ENCODE data around the gene RAB21. TPM values are rescaled to one million over a fixed set of nuclear protein-coding genes. Genes with fewer than 3 reads are reported as not detected.

Gene RAB21
- total RNA-seq, 4 donors from 2014 or later, result 16.0 to 42.6 (median 30.8) TPM

- Histone ChIP-seq H3K4me1 (peaks cover 0 to 3% (median 0%) of the 10 kb centered on the region in 3 donors), H3K27ac (no peak overlapping the region), H3K9me3 (no peaks in the 10 kb centered on the region), H3K4me3 (no peak overlapping the region), H3K36me3 (peaks cover 0 to 53% (median 8%) of the 10 kb centered on the region in 3 donors), H3K27me3 (no peaks in the 10 kb centered on the region)
- TF ChIP-seq, protein P1, sequence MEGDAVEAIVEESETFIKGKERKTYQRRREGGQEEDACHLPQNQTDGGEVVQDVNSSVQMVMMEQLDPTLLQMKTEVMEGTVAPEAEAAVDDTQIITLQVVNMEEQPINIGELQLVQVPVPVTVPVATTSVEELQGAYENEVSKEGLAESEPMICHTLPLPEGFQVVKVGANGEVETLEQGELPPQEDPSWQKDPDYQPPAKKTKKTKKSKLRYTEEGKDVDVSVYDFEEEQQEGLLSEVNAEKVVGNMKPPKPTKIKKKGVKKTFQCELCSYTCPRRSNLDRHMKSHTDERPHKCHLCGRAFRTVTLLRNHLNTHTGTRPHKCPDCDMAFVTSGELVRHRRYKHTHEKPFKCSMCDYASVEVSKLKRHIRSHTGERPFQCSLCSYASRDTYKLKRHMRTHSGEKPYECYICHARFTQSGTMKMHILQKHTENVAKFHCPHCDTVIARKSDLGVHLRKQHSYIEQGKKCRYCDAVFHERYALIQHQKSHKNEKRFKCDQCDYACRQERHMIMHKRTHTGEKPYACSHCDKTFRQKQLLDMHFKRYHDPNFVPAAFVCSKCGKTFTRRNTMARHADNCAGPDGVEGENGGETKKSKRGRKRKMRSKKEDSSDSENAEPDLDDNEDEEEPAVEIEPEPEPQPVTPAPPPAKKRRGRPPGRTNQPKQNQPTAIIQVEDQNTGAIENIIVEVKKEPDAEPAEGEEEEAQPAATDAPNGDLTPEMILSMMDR (IDR thresholded peaks at IDR 0.05), result no peak
- TF ChIP-seq POLR2A (IDR thresholded peaks at IDR 0.05), result no peak
- 0 to 40% methylated on average over 1 of the region's 1 CpG for WGBS, 2 donors
- intact Hi-C loops (cut with DNase I), result no loop called here
- no peak for DNase-seq
These were observed 35.7 kb downstream of the RAB21 start for GRCh38 chr12:71790331-71790730.

DNA sequence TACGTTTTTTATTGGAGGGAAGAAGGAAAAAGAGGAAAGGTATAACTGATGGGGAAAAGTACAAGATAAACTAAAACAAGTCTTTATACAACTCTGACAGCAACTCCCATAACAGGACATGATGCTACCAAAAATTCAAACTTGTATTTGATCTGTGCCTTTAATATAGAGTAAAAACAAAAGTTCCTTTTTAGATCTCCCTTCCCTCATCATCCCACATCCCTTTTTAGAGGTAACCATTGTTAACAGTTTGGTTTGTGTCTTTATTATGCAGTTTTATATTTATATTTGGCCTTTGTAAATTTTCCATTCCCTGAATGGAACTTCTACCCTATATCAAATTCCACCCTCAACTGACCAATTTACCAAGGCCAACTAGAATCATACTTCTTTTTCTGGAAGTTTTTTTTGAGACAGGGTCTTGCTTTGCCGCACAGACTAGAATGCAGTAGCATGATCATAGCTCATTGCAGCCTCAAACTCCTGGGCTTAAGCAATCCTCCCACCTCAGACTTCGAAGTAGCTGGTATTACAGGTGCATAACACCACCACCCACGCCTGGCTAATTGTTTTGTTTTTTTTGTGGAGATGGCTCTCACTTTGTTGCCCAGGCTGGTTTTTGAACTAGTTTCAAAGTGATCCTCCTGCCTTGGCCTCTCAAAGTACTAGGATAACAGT lies 36.9 kb downstream of the RAB21 start:
- Histone ChIP-seq H3K9me3 (no peaks in the 10 kb centered on the region), H3K27me3 (no peaks in the 10 kb centered on the region), H3K27ac (no peak overlapping the region), H3K4me1 (peaks cover 0 to 3% (median 0%) of the 10 kb centered on the region in 3 donors), H3K36me3 (peaks cover 0 to 40% (median 4%) of the 10 kb centered on the region in 3 donors), H3K4me3 (no peak overlapping the region)
- TF ChIP-seq, protein P1 (IDR thresholded peaks at IDR 0.05), result no peak
- TF ChIP-seq POLR2A (IDR thresholded peaks at IDR 0.05), result no peak
- WGBS, 2 donors, result 76 to 87% methylated on average over 4 of the region's 4 CpGs
- intact Hi-C loops (cut with DNase I), result no loop called here
- no peak for DNase-seq

GRCh38 chr12:71792599-71792998 lies 37.9 kb downstream of the RAB21 start:
- no peak for DNase-seq
- no peaks in the 10 kb centered on the region for H3K27me3 ChIP-seq
- WGBS, 2 donors, result 88 to 94% methylated on average over 1 of the region's 1 CpG
- no peak for TF ChIP-seq POLR2A (IDR thresholded peaks at IDR 0.05)
- TF ChIP-seq, protein P1 (IDR thresholded peaks at IDR 0.05), result no peak
- intact Hi-C loops (cut with DNase I), result no loop called here
- no peak overlapping the region for H3K27ac ChIP-seq
- H3K36me3 ChIP-seq, result peaks cover 0 to 31% (median 0%) of the 10 kb centered on the region in 3 donors
- peaks cover 0 to under 1% (median 0%) of the 10 kb centered on the region in 3 donors for H3K4me1 ChIP-seq
- H3K4me3 ChIP-seq, result no peak overlapping the region
- no peaks in the 10 kb centered on the region for H3K9me3 ChIP-seq

DNA sequence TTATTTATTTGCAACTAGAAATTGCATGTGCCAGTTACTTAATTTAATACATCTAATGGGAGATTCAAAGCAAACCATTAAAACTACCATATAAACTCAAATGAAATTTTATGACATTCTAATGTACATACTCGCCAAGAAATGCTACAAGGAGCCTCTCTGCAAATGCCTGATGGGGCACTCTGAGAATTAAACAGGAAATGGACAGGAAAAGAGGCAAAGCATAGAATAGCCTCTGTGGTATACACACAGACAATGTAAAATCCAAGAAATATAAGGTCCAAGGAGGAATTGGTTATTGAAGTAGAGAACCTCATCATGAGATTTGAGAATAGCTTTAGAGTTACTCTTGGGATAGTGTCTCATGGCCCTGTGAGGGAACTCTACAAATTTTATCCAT lies 41.2 kb downstream of the RAB21 start:
- H3K4me1 ChIP-seq, result no peaks in the 10 kb centered on the region
- H3K27me3 ChIP-seq, result no peaks in the 10 kb centered on the region
- no peak for DNase-seq
- no peak overlapping the region for H3K27ac ChIP-seq
- no peak for TF ChIP-seq POLR2A (IDR thresholded peaks at IDR 0.05)
- TF ChIP-seq, protein P1 (IDR thresholded peaks at IDR 0.05), result no peak
- no peak overlapping the region for H3K4me3 ChIP-seq
- peaks cover 0 to 8% (median 0%) of the 10 kb centered on the region in 3 donors for H3K36me3 ChIP-seq
- H3K9me3 ChIP-seq, result no peaks in the 10 kb centered on the region
- intact Hi-C loops (cut with DNase I), result no loop called here
- WGBS, 2 donors, result 71% methylated on average over 1 of the region's 1 CpG; no CpG with 5 or more reads in 1 of the 2 donors

- H3K4me1 ChIP-seq, result no peaks in the 10 kb centered on the region
- 75 to 77% methylated on average over 1 of the region's 1 CpG for WGBS, 2 donors
- no peak overlapping the region for H3K27ac ChIP-seq
These were observed 42.9 kb downstream of the RAB21 start for GRCh38 chr12:71797531-71797930.

More at GRCh38 chr12:71797531-71797930, 42.9 kb downstream of the RAB21 start:
- no peak overlapping the region for H3K4me3 ChIP-seq
- intact Hi-C loops (cut with DNase I), result no loop called here
- no peaks in the 10 kb centered on the region for H3K9me3 ChIP-seq
- DNase-seq, result no peak
- TF ChIP-seq, protein P1 (IDR thresholded peaks at IDR 0.05), result no peak
- no peak for TF ChIP-seq POLR2A (IDR thresholded peaks at IDR 0.05)
- no peaks in the 10 kb centered on the region for H3K36me3 ChIP-seq
- H3K27me3 ChIP-seq, result no peaks in the 10 kb centered on the region

Measured in esophagus squamous epithelium (tissue), 5 donors.